ENCODE results near the gene USP34. TPM values are rescaled to one million over a fixed set of nuclear protein-coding genes. Genes with fewer than 3 reads are reported as not detected.
"Not testable (repeated sequence)": the region's sequence is repeated elsewhere in the genome, so short reads cannot be mapped to it uniquely, and the experiment has no call there.

USP34 gene
- total RNA-seq, 2 donors from 2014 or later = 66.0 to 76.0 TPM

GRCh38 chr2:61454383-61454782 is 16.5 kb downstream of the USP34 start:
- no peaks in the 10 kb centered on the region for H3K9me3 ChIP-seq
- no peak for DNase-seq (ENCODE audit: low spot score)
- no peak for TF ChIP-seq CTCF (IDR thresholded peaks at IDR 0.05)
- no peaks in the 10 kb centered on the region for H3K36me3 ChIP-seq
- H3K27ac ChIP-seq = no peak overlapping the region
- peaks cover 0 to 26% of the 10 kb centered on the region in 2 donors for H3K4me1 ChIP-seq
- no peaks in the 10 kb centered on the region for H3K27me3 ChIP-seq
- H3K4me3 ChIP-seq = no peak overlapping the region

GRCh38 chr2:61452392-61452791 is 18.5 kb downstream of the USP34 start:
- no peak for TF ChIP-seq CTCF (IDR thresholded peaks at IDR 0.05)
- no peaks in the 10 kb centered on the region for H3K27me3 ChIP-seq

GRCh38 chr2:61451178-61451577 is 19.7 kb downstream of the USP34 start:
- TF ChIP-seq CTCF (IDR thresholded peaks at IDR 0.05) = no peak
- H3K27me3 ChIP-seq = no peaks in the 10 kb centered on the region
- DNase-seq (ENCODE audit: low spot score) = no peak
- no peak overlapping the region for H3K27ac ChIP-seq
- H3K4me1 ChIP-seq = peaks cover 0 to 1% of the 10 kb centered on the region in 2 donors
- no peak overlapping the region for H3K4me3 ChIP-seq
- H3K9me3 ChIP-seq = no peaks in the 10 kb centered on the region
- H3K36me3 ChIP-seq = no peaks in the 10 kb centered on the region

More at GRCh38 chr2:61452392-61452791, 18.5 kb downstream of the USP34 start:
- no peak overlapping the region for H3K27ac ChIP-seq
- no peaks in the 10 kb centered on the region for H3K36me3 ChIP-seq
- H3K4me1 ChIP-seq = peaks cover 0 to 13% of the 10 kb centered on the region in 2 donors
- no peak overlapping the region for H3K4me3 ChIP-seq
- H3K9me3 ChIP-seq = no peaks in the 10 kb centered on the region
- no peak for DNase-seq (ENCODE audit: low spot score)

- Histone ChIP-seq H3K27me3 (no peaks in the 10 kb centered on the region), H3K36me3 (no peaks in the 10 kb centered on the region), H3K9me3 (no peaks in the 10 kb centered on the region), H3K4me1 (no peaks in the 10 kb centered on the region), H3K27ac (no peak overlapping the region), H3K4me3 (no peak overlapping the region)
- DNase-seq (ENCODE audit: low spot score) = no peak
- TF ChIP-seq CTCF (IDR thresholded peaks at IDR 0.05) = no peak
Measured at GRCh38 chr2:61450144-61450543, 20.7 kb downstream of the USP34 start.

GRCh38 chr2:61448229-61448628 is 22.7 kb downstream of the USP34 start:
- H3K4me3 ChIP-seq = no peak overlapping the region
- H3K4me1 ChIP-seq = peaks cover 0 to 7% of the 10 kb centered on the region in 2 donors
- no peak for DNase-seq (ENCODE audit: low spot score)
- no peaks in the 10 kb centered on the region for H3K9me3 ChIP-seq
- H3K36me3 ChIP-seq = no peaks in the 10 kb centered on the region
- no peaks in the 10 kb centered on the region for H3K27me3 ChIP-seq
- no peak overlapping the region for H3K27ac ChIP-seq
- no peak for TF ChIP-seq CTCF (IDR thresholded peaks at IDR 0.05)

GRCh38 chr2:61446971-61447370 is 23.9 kb downstream of the USP34 start:
- not testable (repeated sequence) for H3K27me3 ChIP-seq; H3K4me1 ChIP-seq; H3K4me3 ChIP-seq; H3K9me3 ChIP-seq; DNase-seq (ENCODE audit: low spot score); H3K27ac ChIP-seq; H3K36me3 ChIP-seq
